ENCODE data around the gene ACTBL2.
"Not testable (repeated sequence)": the region's sequence is repeated elsewhere in the genome, so short reads cannot be mapped to it uniquely, and the experiment has no call there.

Gene ACTBL2

GRCh38 chr5:57482671-57483106 lies at the start of gene ACTBL2:
Gene ACTBL2, minus strand, starts transcription at chr5:57482811. Its CDS starts 104 bp downstream, at chr5:57482707.
- in situ Hi-C loops (cut with MboI; ENCODE audit: low sequenced_read_pairs, unreplicated experiment) = no loop called here
- TF ChIP-seq, protein P1, sequence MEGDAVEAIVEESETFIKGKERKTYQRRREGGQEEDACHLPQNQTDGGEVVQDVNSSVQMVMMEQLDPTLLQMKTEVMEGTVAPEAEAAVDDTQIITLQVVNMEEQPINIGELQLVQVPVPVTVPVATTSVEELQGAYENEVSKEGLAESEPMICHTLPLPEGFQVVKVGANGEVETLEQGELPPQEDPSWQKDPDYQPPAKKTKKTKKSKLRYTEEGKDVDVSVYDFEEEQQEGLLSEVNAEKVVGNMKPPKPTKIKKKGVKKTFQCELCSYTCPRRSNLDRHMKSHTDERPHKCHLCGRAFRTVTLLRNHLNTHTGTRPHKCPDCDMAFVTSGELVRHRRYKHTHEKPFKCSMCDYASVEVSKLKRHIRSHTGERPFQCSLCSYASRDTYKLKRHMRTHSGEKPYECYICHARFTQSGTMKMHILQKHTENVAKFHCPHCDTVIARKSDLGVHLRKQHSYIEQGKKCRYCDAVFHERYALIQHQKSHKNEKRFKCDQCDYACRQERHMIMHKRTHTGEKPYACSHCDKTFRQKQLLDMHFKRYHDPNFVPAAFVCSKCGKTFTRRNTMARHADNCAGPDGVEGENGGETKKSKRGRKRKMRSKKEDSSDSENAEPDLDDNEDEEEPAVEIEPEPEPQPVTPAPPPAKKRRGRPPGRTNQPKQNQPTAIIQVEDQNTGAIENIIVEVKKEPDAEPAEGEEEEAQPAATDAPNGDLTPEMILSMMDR (IDR thresholded peaks at IDR 0.05; ENCODE audit: borderline replicate concordance, control extremely low read depth, extremely low read depth, insufficient read depth, missing control alignments) = no peak
- DNase-seq (ENCODE audit: low spot score) = no peak

- TF ChIP-seq, protein P1 (IDR thresholded peaks at IDR 0.05; ENCODE audit: borderline replicate concordance, control extremely low read depth, extremely low read depth, insufficient read depth, missing control alignments) = no peak
- in situ Hi-C loops (cut with MboI; ENCODE audit: low sequenced_read_pairs, unreplicated experiment) = no loop called here
- no peak for DNase-seq (ENCODE audit: low spot score)
Measured at GRCh38 chr5:57531333-57531732, 48.7 kb upstream of the ACTBL2 start.

DNA sequence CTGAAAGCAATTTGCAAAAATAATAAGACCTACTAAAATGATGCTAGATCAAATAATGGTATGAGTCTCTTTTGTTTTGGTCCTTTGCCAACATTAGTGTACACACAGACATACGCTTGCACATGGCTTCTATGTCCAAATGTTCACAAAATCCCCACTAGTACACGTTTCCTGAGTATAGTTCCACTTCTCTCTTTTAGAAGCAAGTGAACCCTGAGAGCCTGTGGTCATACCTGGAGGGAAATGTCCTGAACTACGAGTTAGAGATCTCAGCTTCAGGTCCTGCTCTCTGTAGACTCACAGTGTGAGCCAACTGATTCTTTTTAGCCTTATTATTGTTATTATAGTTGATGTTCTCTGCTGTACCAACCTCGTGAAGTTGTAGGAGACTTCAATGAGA lies 47.3 kb upstream of the ACTBL2 start:
- TF ChIP-seq, protein P1 (IDR thresholded peaks at IDR 0.05; ENCODE audit: borderline replicate concordance, control extremely low read depth, extremely low read depth, insufficient read depth, missing control alignments) = no peak
- DNase-seq (ENCODE audit: low spot score) = no peak
- in situ Hi-C loops (cut with MboI; ENCODE audit: low sequenced_read_pairs, unreplicated experiment) = no loop called here

DNA sequence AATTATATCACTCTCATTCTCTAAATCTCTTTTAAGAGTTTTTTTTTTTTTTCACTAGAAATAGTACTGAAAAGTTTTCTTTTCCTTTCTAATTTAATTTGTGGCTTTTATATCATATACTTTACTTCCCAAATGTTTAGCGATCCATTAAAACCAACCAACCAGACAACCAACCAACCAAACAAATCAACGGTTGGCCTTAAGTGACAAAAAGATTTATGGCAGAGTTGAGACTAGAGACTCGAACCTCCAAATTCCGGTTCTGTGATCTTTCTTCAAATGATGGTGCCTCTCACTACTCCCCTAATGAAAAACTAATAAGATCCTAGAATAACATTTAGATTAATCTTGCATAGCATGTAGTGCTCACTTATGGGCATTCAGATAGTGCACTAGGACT lies 45.3 kb upstream of the ACTBL2 start:
- no peak for DNase-seq (ENCODE audit: low spot score)
- in situ Hi-C loops (cut with MboI; ENCODE audit: low sequenced_read_pairs, unreplicated experiment) = no loop called here
- TF ChIP-seq, protein P1 (IDR thresholded peaks at IDR 0.05; ENCODE audit: borderline replicate concordance, control extremely low read depth, extremely low read depth, insufficient read depth, missing control alignments) = no peak

GRCh38 chr5:57524348-57525060 lies 41.9 kb upstream of the ACTBL2 start:
- in situ Hi-C loops (cut with MboI; ENCODE audit: low sequenced_read_pairs, unreplicated experiment) = loop anchor here (25.0 kb wide), 1 partner anchor 938 kb away; the partner anchor contains the start of gene PLK2
- DNase-seq (ENCODE audit: low spot score) = no peak
- TF ChIP-seq, protein P1 (IDR thresholded peaks at IDR 0.05; ENCODE audit: borderline replicate concordance, control extremely low read depth, extremely low read depth, insufficient read depth, missing control alignments) = no peak

GRCh38 chr5:57522477-57522876 lies 39.9 kb upstream of the ACTBL2 start:
- in situ Hi-C loops (cut with MboI; ENCODE audit: low sequenced_read_pairs, unreplicated experiment) = loop anchor here (25.0 kb wide), 1 partner anchor 940 kb away; the partner anchor contains the start of gene PLK2
- not testable (repeated sequence) for DNase-seq (ENCODE audit: low spot score)

DNA sequence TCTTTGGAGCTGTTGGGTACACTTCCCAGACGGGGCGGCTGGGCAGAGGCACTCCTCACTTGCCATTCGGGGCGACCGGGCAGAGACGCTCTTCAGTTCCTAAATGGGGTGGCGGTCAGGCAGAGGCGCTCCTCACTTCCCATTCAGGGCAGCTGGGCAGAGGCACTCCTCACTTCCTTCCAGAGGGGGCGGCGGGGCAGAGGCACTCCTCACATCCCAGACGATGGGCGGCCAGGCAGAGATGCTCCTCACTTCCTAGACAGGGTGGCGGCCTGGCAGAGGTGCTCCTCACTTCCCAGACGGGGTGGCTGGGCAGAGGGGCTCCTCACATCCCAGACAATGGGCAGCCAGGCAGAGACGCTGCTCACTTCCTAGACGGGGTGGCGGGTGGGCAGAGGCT lies 35.8 kb upstream of the ACTBL2 start:
- DNase-seq (ENCODE audit: low spot score) = not testable (repeated sequence)
- in situ Hi-C loops (cut with MboI; ENCODE audit: low sequenced_read_pairs, unreplicated experiment) = loop anchor here (25.0 kb wide), 1 partner anchor 944 kb away; the partner anchor contains the start of gene PLK2

Measured in GM13976 (cell line).